HepG2 (cell line): Measurements from ENCODE around the gene IQCC. TPM values are rescaled to one million over a fixed set of nuclear protein-coding genes. Genes with fewer than 3 reads are reported as not detected.

Experiments used
- ASH2L ChIP-seq: fragments of 300-600, 200-600 bp; sonication (generic); IDR thresholded peaks from 2 replicates; pipeline ENCODE4 v1.7.0; 2017; ENCODE audit warnings: low read depth, mild to moderate bottlenecking, moderate library complexity, mixed read lengths, low read length; ENCODE audit not compliant: insufficient read length
- CCAR2 ChIP-seq: fragments of 200-400 bp; formaldehyde crosslinking; optimal IDR thresholded peaks from 2 replicates; pipeline ENCODE3; 2018; ENCODE audit warnings: low read depth, mild to moderate bottlenecking, low read length, moderate library complexity
- GLI4 ChIP-seq: sonication (generic); formaldehyde crosslinking; IDR thresholded peaks from 2 replicates; pipeline ENCODE4 v1.5.1; 2020; ENCODE audit warnings: missing genetic modification reagents, mild to moderate bottlenecking, moderate library complexity, borderline replicate concordance
- HNRNPUL1 ChIP-seq: fragments of 200-400 bp; formaldehyde crosslinking; IDR thresholded peaks from 2 replicates; pipeline ENCODE4 v1.6.1; 2017; ENCODE audit warnings: low read depth, mild to moderate bottlenecking, low read length, moderate library complexity
- KDM4B ChIP-seq: sonication (generic); formaldehyde crosslinking; IDR thresholded peaks from 2 replicates; pipeline ENCODE4 v1.4.0; 2020; ENCODE audit warnings: missing genetic modification reagents
- MAX ChIP-seq: IDR thresholded peaks from 2 replicates; pipeline ENCODE4 v1.6.1; 2012; ENCODE audit warnings: inconsistent platforms
- NR2F1 ChIP-seq, 2 experiments: fragments of 450-650 bp in 1 of 2; formaldehyde crosslinking in 1 of 2; IDR thresholded peaks; 2 replicates each; pipeline versions ENCODE4 v1.5.0 to v1.6.1; 2016 to 2020; ENCODE audit warnings: mild to moderate bottlenecking in 1 of 2, missing compliant biosample characterization in 1 of 2, missing genetic modification reagents in 1 of 2, moderate library complexity in 1 of 2
- PHF20 ChIP-seq: sonication (generic); formaldehyde crosslinking; IDR thresholded peaks from 2 replicates; pipeline ENCODE4 v1.5.0; 2020; ENCODE audit warnings: mild to moderate bottlenecking, missing genetic modification reagents
- PHF5A ChIP-seq: IDR thresholded peaks from one replicate; pipeline ENCODE4 v1.6.1; 2018; ENCODE audit warnings: low read depth, missing genetic modification reagents; ENCODE audit not compliant: unreplicated experiment
- POLR2G ChIP-seq: fragments of 200-400 bp; formaldehyde crosslinking; IDR thresholded peaks from 2 replicates; pipeline ENCODE4 v1.6.1; 2018; ENCODE audit warnings: mild to moderate bottlenecking, low read depth, low read length, moderate library complexity
- SAFB2 ChIP-seq: sonication (generic); formaldehyde crosslinking; IDR thresholded peaks from 2 replicates; pipeline ENCODE4 v1.5.1; 2020; ENCODE audit warnings: missing genetic modification reagents, low read depth, mild to moderate bottlenecking, borderline replicate concordance
- SNRNP70 ChIP-seq: fragments of 200-400 bp; formaldehyde crosslinking; IDR thresholded peaks from 2 replicates; pipeline ENCODE4 v1.6.1; 2017; ENCODE audit warnings: mild to moderate bottlenecking, low read depth, low read length, moderate library complexity
- STAG1 ChIP-seq: sonication (generic); formaldehyde crosslinking; IDR thresholded peaks from 2 replicates; pipeline ENCODE4 v1.4.0; 2020; ENCODE audit warnings: missing genetic modification reagents
- TFE3 ChIP-seq: IDR thresholded peaks from 2 replicates; pipeline ENCODE4 v1.6.1; 2016
- TSC22D2 ChIP-seq: sonication (generic); formaldehyde crosslinking; IDR thresholded peaks from 2 replicates; pipeline ENCODE4 v1.5.1; 2020; ENCODE audit warnings: missing genetic modification reagents, mild to moderate bottlenecking, borderline replicate concordance
- XBP1 ChIP-seq: sonication (generic); formaldehyde crosslinking; IDR thresholded peaks from 2 replicates; pipeline ENCODE4 v1.5.0; 2020; ENCODE audit warnings: missing genetic modification reagents
- ZBTB21 ChIP-seq: sonication (generic); formaldehyde crosslinking; IDR thresholded peaks from 2 replicates; pipeline ENCODE4 v1.4.0; 2020; ENCODE audit warnings: missing genetic modification reagents
- ZBTB26 ChIP-seq: IDR thresholded peaks from 2 replicates; pipeline ENCODE4 v1.6.1; 2016; ENCODE audit warnings: missing compliant biosample characterization, missing genetic modification reagents, borderline replicate concordance
- ZBTB39 ChIP-seq: sonication (generic); formaldehyde crosslinking; IDR thresholded peaks from 2 replicates; pipeline ENCODE4 v1.5.0; 2020; ENCODE audit warnings: missing genetic modification reagents
- ZBTB42 ChIP-seq: sonication (generic); formaldehyde crosslinking; IDR thresholded peaks from 2 replicates; pipeline ENCODE4 v1.5.0; 2020; ENCODE audit warnings: mild to moderate bottlenecking, missing genetic modification reagents
- ZBTB7B ChIP-seq: sonication (generic); formaldehyde crosslinking; IDR thresholded peaks from 2 replicates; pipeline ENCODE4 v1.4.0; 2020; ENCODE audit warnings: missing genetic modification reagents
- ZNF329 ChIP-seq: sonication (generic); formaldehyde crosslinking; IDR thresholded peaks from 2 replicates; pipeline ENCODE4 v1.9.0; 2021; ENCODE audit warnings: low read depth, mild to moderate bottlenecking, missing genetic modification reagents
- ZNF558 ChIP-seq: sonication (generic); formaldehyde crosslinking; IDR thresholded peaks from 2 replicates; pipeline ENCODE4 v1.9.0; 2022; ENCODE audit warnings: mild to moderate bottlenecking, missing genetic modification reagents, borderline replicate concordance
- ZNF564 ChIP-seq: sonication (generic); formaldehyde crosslinking; IDR thresholded peaks from 2 replicates; pipeline ENCODE4 v1.8.1; 2023; ENCODE audit warnings: mild to moderate bottlenecking, missing genetic modification reagents
- ZNF720 ChIP-seq: sonication (generic); formaldehyde crosslinking; IDR thresholded peaks from 2 replicates; pipeline ENCODE4 v1.4.0; 2020; ENCODE audit warnings: missing genetic modification reagents
- ZNF746 ChIP-seq: sonication (generic); formaldehyde crosslinking; IDR thresholded peaks from 2 replicates; pipeline ENCODE4 v1.8.0; 2022; ENCODE audit warnings: mild to moderate bottlenecking, missing genetic modification reagents
- polyA plus RNA-seq, 8 experiments: library from polyadenylated mRNA; depleted of rRNA in 3 of 8; stranded (reverse) in 7 of 8; unstranded in 1 of 8; fragments of >200 nt; fragmentation: Illumina TruSeq in 4 of 8; extraction: Trizol in 4 of 8; gene quantifications; 2 replicates each; pipeline versions ENCODE4 v1.2.1 to v1.2.3, GENCODE V29; 2011 to 2016; ENCODE audit warnings: low read depth in 4 of 8, missing spikeins in 1 of 8, mixed read lengths in 1 of 8; ENCODE audit not compliant: insufficient read depth in 1 of 8
- total RNA-seq, 5 experiments: library from RNA; depleted of rRNA; stranded (reverse); fragments of >200 nt; fragmentation: Illumina TruSeq; extraction: Trizol; gene quantifications; 2 replicates each; pipeline ENCODE4 v1.2.3, GENCODE V29; 2016; ENCODE audit warnings: low read depth in 1 of 5

IQCC gene
- total and polyA plus RNA-seq, 2 of the 13 experiments (the other 11 are each of a cell fraction or from before 2014, with no cell fraction given), result 1.7 to 3.0 TPM

- TF ChIP-seq SAFB2 (CRISPR knock-in tag) (no peak), ZNF564 (CRISPR knock-in tag) (no peak), KDM4B (0 out of 2 replicates have a peak, but pooled peaks have one; percentile 11), CCAR2 (no peak), TFE3 (CRISPR knock-in tag) (no peak), PHF5A (no peak), SNRNP70 (no peak), ZBTB7B (CRISPR knock-in tag) (no peak), POLR2G (no peak), ZBTB26 (no peak), ZNF720 (CRISPR knock-in tag) (no peak), ASH2L (peak; percentile 47), ZNF558 (0 out of 2 replicates have a peak, but pooled peaks have one; percentile 6), ZBTB21 (CRISPR knock-in tag) (no peak), STAG1 (CRISPR knock-in tag) (no peak), NR2F1 (CRISPR knock-in tag; IDR thresholded peaks at IDR 0.05) (no peak), TSC22D2 (no peak), ZNF329 (CRISPR knock-in tag) (no peak), ZNF746 (no peak), ZBTB39 (CRISPR knock-in tag) (0 out of 2 replicates have a peak, but pooled peaks have one; percentile 7), XBP1 (no peak), MAX (no peak), PHF20 (CRISPR knock-in tag) (no peak), HNRNPUL1 (no peak), GLI4 (CRISPR knock-in tag) (0 out of 2 replicates have a peak, but pooled peaks have one; percentile 57), ZBTB42 (no peak)
Observed at GRCh38 chr1:32180186-32181060, 25.0 kb upstream of the IQCC start (continued).
